Astrocyte (in vitro differentiated cells and primary cell): ENCODE data around the gene HMGN3. TPM values are rescaled to one million over a fixed set of nuclear protein-coding genes. Genes with fewer than 3 reads are reported as not detected.
A peak's percentile ranks its signal among the peaks of the same experiment; 100 is the strongest.

ENCODE experiments used
- DNase-seq: peaks from one replicate; pipeline ENCODE4 v3.0.0-alpha.2; 2010; ENCODE audit warnings: low read depth
- FAIRE-seq: peaks from 2 replicates; lab custom pipeline; 2011; peaks lifted over from hg19 to GRCh38; lab: Jason Lieb, UNC
- H2AFZ ChIP-seq: 2 replicates; pipeline ENCODE4 v1.6.0; 2012; ENCODE audit warnings: low read depth, low read length, inconsistent platforms
- H3K27ac ChIP-seq: 2 replicates; pipeline ENCODE4 v1.5.1; 2011; ENCODE audit warnings: low read depth, low read length, inconsistent platforms
- H3K27me3 ChIP-seq: 2 replicates; pipeline ENCODE4 v1.6.0; 2011; ENCODE audit warnings: low read length, inconsistent platforms; ENCODE audit not compliant: insufficient read depth
- H3K36me3 ChIP-seq: 2 replicates; pipeline ENCODE4 v1.5.1; 2011; ENCODE audit warnings: low read length, inconsistent platforms; ENCODE audit not compliant: insufficient read depth
- H3K4me1 ChIP-seq: 2 replicates; pipeline ENCODE4 v1.5.1; 2011; ENCODE audit warnings: low read length, inconsistent platforms; ENCODE audit not compliant: insufficient read depth
- H3K4me2 ChIP-seq: 2 replicates; pipeline ENCODE4 v1.6.0; 2012; ENCODE audit warnings: low read length, inconsistent platforms
- H3K4me3 ChIP-seq: 2 replicates; pipeline ENCODE4 v1.5.1; 2011; ENCODE audit warnings: low read depth, mild to moderate bottlenecking, low read length, inconsistent platforms; ENCODE audit not compliant: insufficient read depth
- H3K79me2 ChIP-seq: 2 replicates; pipeline ENCODE4 v1.6.0; 2012; ENCODE audit warnings: mild to moderate bottlenecking, low read length, inconsistent platforms; ENCODE audit not compliant: insufficient read depth
- H3K9ac ChIP-seq: 2 replicates; pipeline ENCODE4 v1.6.0; 2012; ENCODE audit warnings: mild to moderate bottlenecking, low read length, inconsistent platforms
- H3K9me3 ChIP-seq: 2 replicates; pipeline ENCODE4 v1.5.1; 2012; ENCODE audit warnings: low read depth, mild to moderate bottlenecking, low read length, inconsistent platforms; ENCODE audit not compliant: insufficient read depth
- H4K20me1 ChIP-seq: 2 replicates; pipeline ENCODE4 v1.6.0; 2012; ENCODE audit warnings: low read length, inconsistent platforms; ENCODE audit not compliant: insufficient read depth
- H3K27ac Mint-ChIP-seq: one replicate; pipeline ENCODE4 v1.8.0; 2021; ENCODE audit warnings: mild to moderate bottlenecking, mixed read lengths; ENCODE audit not compliant: unreplicated experiment
- H3K27me3 Mint-ChIP-seq: one replicate; pipeline ENCODE4 v1.8.0; 2021; ENCODE audit warnings: low read depth, mixed read lengths; ENCODE audit not compliant: unreplicated experiment
- H3K36me3 Mint-ChIP-seq: one replicate; pipeline ENCODE4 v1.8.0; 2021; ENCODE audit warnings: low read depth, mixed read lengths; ENCODE audit not compliant: unreplicated experiment
- H3K4me1 Mint-ChIP-seq: one replicate; pipeline ENCODE4 v1.8.0; 2021; ENCODE audit warnings: low read depth, mixed read lengths; ENCODE audit not compliant: unreplicated experiment
- H3K4me3 Mint-ChIP-seq: one replicate; pipeline ENCODE4 v1.8.0; 2021; ENCODE audit warnings: mild to moderate bottlenecking, moderate library complexity, mixed read lengths; ENCODE audit not compliant: unreplicated experiment
- H3K9me3 Mint-ChIP-seq: one replicate; pipeline ENCODE4 v1.8.0; 2021; ENCODE audit warnings: mild to moderate bottlenecking, mixed read lengths; ENCODE audit not compliant: unreplicated experiment
- CTCF ChIP-seq: IDR thresholded peaks from 2 replicates; pipeline ENCODE4 v1.5.1; 2011; ENCODE audit warnings: low read depth, mild to moderate bottlenecking, inconsistent platforms, low read length, moderate library complexity; ENCODE audit not compliant: insufficient read depth
- EZH2 ChIP-seq: IDR thresholded peaks from 2 replicates; pipeline ENCODE4 v1.6.1; 2012; ENCODE audit warnings: mild to moderate bottlenecking, low read length, inconsistent platforms; ENCODE audit not compliant: insufficient read depth
- total RNA-seq: library from RNA; stranded (reverse); gene quantifications from 2 replicates; pipeline ENCODE4 v1.2.1, GENCODE V29; 2021

Gene HMGN3
- total RNA-seq, 1 donor from 2014 or later: 71.5 TPM

DNA sequence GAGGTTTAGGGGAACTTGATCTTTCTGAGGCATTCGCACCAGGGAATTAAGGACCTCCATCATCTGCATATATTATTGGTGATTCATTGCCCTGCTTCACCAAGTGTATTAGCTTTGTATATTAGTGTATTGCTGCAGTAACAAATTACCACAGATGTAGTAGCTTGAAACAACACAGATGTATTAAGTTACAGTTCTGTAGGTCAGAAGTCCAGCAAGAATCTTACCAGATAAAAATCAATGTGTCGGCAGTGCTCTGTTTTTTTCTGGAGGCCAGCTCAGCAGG is 65.8 kb downstream of the HMGN3 start:
- H3K79me2 ChIP-seq: no peaks in the 10 kb centered on the region
- H3K27ac ChIP-seq: peak overlapping the region; percentile 14
- no peaks in the 10 kb centered on the region for H3K27me3 ChIP-seq
- H3K9ac ChIP-seq: no peak overlapping the region
- H3K4me1 ChIP-seq: peaks cover 20% of the 10 kb centered on the region
- peak overlapping the region; percentile 52 for H3K4me2 ChIP-seq
- DNase-seq: peak; percentile 72
- no peaks in the 10 kb centered on the region for H3K9me3 Mint-ChIP-seq
- peak overlapping the region; percentile 6 for H2AFZ ChIP-seq
- H3K4me1 Mint-ChIP-seq: peaks cover 14% of the 10 kb centered on the region
- no peaks in the 10 kb centered on the region for H4K20me1 ChIP-seq
- no peak overlapping the region for H3K27ac Mint-ChIP-seq
- H3K9me3 ChIP-seq: no peaks in the 10 kb centered on the region
- no peak overlapping the region for H3K4me3 ChIP-seq
- TF ChIP-seq CTCF (no peak), EZH2 (no peak)
- H3K36me3 ChIP-seq: no peaks in the 10 kb centered on the region
- no peaks in the 10 kb centered on the region for H3K27me3 Mint-ChIP-seq
- FAIRE-seq: no peak
- H3K4me3 Mint-ChIP-seq: no peak overlapping the region
- no peaks in the 10 kb centered on the region for H3K36me3 Mint-ChIP-seq

DNA sequence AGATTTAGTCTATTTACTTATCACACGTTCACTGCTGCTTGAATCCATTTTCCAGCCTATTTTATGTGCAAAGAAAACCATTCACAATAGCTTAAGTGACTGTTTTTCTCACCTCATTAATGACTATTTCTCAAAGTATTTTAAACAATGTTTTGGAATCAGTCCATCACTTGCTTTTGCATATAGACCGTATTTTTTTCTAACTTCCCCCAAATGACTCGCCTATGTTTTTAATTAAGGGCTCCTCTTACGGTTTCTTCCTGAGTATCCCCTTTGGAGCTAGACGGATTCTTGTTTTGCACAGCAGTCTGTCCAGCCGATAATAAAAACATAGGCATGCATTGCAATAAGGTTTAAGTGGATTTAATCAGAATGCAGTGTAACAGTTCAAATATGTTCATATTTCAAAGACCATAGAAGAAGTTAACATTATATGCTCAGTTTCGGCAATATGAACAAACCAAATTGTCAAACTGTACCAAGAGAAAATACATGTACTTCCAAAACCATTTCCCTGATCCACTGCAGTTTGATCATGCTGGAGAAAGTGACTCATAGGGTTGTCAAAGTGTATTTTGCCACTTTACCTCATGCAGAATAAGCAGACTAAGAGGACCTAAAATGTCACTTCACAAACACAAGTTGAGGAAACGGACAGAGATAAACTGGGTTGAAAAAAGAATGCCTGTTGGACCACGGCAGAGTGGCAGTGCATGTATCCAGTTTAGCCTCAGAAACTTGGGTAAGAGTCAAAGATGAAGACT is 66.4 kb downstream of the HMGN3 start:
- Histone ChIP-seq H3K4me2 (peak overlapping the region; percentile 52), H3K79me2 (no peaks in the 10 kb centered on the region), H3K27ac (peak overlapping the region; percentile 14), H3K9me3 (no peaks in the 10 kb centered on the region), H3K9ac (no peak overlapping the region), H3K4me3 (no peak overlapping the region), H3K36me3 (no peaks in the 10 kb centered on the region), H4K20me1 (no peaks in the 10 kb centered on the region), H3K27me3 (no peaks in the 10 kb centered on the region), H3K4me1 (peaks cover 20% of the 10 kb centered on the region), H2AFZ (peak overlapping the region; percentile 6)
- no peak overlapping the region for H3K27ac Mint-ChIP-seq
- no peaks in the 10 kb centered on the region for H3K9me3 Mint-ChIP-seq
- H3K4me1 Mint-ChIP-seq: peaks cover 14% of the 10 kb centered on the region
- no peak for TF ChIP-seq EZH2
- no peaks in the 10 kb centered on the region for H3K27me3 Mint-ChIP-seq
- H3K36me3 Mint-ChIP-seq: no peaks in the 10 kb centered on the region
- no peak overlapping the region for H3K4me3 Mint-ChIP-seq
- FAIRE-seq: no peak
- DNase-seq: peak; percentile 56

GRCh38 chr6:79159846-79160245 is 74.6 kb downstream of the HMGN3 start:
- H3K9me3 ChIP-seq: no peaks in the 10 kb centered on the region
- FAIRE-seq (no peak), DNase-seq (no peak)
- H3K27ac ChIP-seq: no peak overlapping the region
- Mint-ChIP-seq H3K4me3 (no peak overlapping the region), H3K27me3 (no peaks in the 10 kb centered on the region), H3K36me3 (no peaks in the 10 kb centered on the region), H3K9me3 (peaks cover 2% of the 10 kb centered on the region), H3K27ac (no peak overlapping the region), H3K4me1 (peaks cover 14% of the 10 kb centered on the region)
- H3K36me3 ChIP-seq: no peaks in the 10 kb centered on the region
- H3K79me2 ChIP-seq: no peaks in the 10 kb centered on the region
- H3K9ac ChIP-seq: no peak overlapping the region
- H3K27me3 ChIP-seq: no peaks in the 10 kb centered on the region
- H2AFZ ChIP-seq: no peak overlapping the region
- H3K4me3 ChIP-seq: no peak overlapping the region
- peaks cover 3% of the 10 kb centered on the region for H3K4me1 ChIP-seq
- no peak overlapping the region for H3K4me2 ChIP-seq
- H4K20me1 ChIP-seq: no peaks in the 10 kb centered on the region
- TF ChIP-seq EZH2: no peak
- no peak for TF ChIP-seq CTCF
